GM21367 (cell line): ENCODE data around the gene SPATA9.
A peak's percentile ranks its signal among the peaks of the same experiment; 100 is the strongest.

Experiments used
- ATAC-seq: cut with Tn5 transposase; IDR thresholded peaks from one replicate; pipeline ENCODE4 v1.9.1; 2021; ENCODE audit not compliant: unreplicated experiment

The SPATA9 gene

DNA sequence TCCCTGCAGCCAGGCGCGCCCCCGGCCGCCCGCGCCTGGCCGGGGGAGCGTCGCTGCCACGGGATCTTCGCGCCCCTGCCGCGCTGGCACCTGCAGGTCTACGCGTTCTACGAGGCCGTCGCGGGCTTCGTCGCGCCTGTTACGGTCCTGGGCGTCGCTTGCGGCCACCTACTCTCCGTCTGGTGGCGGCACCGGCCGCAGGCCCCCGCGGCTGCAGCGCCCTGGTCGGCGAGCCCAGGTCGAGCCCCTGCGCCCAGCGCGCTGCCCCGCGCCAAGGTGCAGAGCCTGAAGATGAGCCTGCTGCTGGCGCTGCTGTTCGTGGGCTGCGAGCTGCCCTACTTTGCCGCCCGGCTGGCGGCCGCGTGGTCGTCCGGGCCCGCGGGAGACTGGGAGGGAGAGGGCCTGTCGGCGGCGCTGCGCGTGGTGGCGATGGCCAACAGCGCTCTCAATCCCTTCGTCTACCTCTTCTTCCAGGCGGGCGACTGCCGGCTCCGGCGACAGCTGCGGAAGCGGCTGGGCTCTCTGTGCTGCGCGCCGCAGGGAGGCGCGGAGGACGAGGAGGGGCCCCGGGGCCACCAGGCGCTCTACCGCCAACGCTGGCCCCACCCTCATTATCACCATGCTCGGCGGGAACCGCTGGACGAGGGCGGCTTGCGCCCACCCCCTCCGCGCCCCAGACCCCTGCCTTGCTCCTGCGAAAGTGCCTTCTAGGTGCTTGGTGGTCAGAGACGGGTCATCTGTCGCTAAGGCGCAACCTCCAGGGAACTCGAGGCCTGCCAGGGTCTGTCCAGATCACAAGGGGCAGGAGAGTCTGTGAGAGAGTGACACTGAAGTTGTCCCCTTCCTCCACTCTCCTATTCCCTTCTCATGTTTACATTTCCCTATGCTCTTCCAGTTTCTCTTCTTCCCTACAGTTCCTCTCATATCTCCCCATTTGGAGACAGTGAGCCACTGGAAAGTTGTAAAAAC, 61.6 kb downstream of the SPATA9 start:
- ATAC-seq = peak; percentile 25

DNA sequence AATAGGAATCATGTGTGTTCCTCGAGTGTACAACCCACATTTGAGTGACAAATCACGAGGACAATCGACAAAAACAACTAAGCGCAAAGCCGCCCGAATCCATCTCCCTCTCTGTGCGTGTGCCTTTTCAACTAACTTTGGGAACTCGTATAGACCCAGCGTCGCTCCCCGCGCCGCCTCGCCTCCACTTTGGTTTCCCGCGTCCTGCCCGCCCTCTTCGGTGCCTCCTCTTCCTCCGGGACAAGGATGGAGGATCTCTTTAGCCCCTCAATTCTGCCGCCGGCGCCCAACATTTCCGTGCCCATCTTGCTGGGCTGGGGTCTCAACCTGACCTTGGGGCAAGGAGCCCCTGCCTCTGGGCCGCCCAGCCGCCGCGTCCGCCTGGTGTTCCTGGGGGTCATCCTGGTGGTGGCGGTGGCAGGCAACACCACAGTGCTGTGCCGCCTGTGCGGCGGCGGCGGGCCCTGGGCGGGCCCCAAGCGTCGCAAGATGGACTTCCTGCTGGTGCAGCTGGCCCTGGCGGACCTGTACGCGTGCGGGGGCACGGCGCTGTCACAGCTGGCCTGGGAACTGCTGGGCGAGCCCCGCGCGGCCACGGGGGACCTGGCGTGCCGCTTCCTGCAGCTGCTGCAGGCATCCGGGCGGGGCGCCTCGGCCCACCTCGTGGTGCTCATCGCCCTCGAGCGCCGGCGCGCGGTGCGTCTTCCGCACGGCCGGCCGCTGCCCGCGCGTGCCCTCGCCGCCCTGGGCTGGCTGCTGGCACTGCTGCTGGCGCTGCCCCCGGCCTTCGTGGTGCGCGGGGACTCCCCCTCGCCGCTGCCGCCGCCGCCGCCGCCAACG, 62.5 kb downstream of the SPATA9 start, which contains the start of gene GPR150:
Gene GPR150 (plus strand): TSS at position 58 of the 840 bp plus-strand sequence. CDS start 189 bp downstream, at position 247.
- ATAC-seq = peak; percentile 69

DNA sequence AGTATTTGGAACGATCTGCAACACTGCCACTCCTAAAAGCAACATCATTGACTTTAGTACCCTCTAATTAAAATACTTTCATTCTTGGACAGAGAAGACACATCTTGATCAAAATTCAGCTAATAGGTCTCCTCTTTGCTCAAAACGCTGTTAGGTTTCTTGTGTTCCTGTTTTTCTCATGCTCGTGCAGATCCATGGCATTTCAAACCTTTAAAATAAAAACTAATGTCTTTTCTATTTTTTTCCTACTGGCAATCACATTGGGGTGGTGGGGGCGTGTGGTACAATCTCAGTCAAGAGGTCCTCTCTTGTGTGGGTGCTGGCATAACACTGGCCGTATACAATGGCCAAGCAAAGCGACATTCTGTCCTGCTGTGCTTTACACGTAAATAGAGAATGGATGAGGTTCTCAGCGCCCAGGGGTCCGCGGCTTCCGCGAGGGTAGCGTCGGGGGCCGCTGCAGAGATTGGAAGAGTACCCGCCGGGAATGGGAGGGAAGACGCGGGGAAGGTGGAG, 63.2 kb downstream of the SPATA9 start:
- ATAC-seq = no peak

DNA sequence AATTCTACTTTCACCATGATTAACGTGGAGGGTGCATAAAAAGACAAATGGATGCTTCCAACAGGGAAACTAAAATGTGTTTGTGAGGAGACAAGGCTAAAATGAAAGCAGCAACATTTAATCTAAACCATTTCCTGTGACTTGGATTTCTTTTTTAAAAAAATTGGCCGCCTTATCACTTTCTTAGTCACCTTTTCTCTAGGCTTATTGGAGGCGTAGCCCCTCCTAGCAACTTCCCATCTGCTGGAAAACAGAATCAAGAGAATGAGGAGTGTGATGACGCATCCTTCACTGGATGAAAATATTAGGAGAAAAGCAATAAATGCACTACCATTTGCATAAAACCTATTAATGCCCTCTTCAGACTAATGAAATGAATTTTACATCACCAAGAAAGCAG, 63.7 kb downstream of the SPATA9 start:
- no peak for ATAC-seq

DNA sequence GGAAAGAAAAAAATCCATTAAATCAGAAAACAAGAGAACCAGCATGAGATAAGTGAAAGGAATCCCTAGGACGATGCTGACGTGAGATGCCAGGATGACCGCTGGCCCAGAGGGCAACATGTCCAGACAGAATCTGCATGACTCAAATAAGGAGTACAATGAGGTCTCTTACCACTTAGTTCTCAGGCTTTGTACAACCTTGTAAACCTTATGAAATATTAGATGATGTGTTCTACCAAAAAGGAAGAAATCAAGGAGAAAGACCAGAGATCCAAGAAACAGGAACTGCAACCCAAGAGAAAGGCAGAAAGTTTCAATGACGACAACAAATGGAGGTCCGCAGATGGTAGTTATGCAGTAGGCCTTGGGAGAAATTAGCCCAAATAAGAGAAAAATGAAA, 65.7 kb downstream of the SPATA9 start:
- ATAC-seq = no peak

DNA sequence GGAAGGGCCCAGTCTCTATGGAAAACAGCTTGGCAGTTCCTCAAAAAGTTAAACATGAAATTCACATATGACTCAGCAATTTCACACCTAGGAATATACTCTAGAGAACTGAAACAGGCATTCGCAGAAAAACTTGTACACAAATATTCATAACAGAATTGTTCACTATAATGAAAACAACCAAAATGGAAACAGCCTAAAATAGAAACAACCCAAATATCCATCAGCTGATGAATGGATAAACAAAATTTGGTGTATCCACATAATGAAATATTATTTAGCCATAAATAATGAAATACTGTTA, 67.7 kb downstream of the SPATA9 start:
- ATAC-seq = no peak

DNA sequence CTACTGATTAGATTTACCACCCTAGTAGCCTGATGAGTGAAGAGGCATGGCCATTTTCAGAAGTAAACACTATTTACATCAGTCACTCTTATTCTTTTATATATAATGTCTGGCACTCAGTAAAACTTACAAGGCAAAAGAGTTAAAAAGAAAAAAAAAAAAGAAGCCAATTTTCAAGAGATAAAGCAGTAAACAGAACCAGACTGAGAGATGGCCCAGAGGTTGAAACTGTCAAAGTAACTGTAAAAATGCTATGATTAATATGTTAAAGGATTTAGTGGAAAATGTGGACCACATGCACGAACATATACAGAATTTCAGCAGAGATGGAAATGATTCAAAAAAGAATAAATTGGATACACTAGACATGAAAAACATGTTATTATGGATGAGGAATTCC, 69.3 kb downstream of the SPATA9 start:
- ATAC-seq = no peak

DNA sequence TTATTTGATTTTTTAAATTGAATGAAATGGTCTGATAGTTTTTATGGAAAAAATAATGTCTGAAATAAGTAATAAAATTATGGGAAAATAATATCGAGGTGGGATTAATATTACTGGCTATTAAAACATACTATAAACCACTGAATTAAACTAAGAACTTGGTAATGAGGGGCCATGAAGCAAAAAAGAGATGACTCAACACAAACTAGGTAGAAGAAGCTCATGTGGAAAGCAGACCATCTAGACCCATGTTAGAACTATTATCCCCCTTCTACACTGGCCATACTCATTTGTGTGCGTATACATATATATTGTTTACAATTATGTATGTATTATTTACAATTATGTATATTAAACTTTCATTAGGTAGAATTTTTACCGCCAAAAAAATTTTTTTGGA, 71.4 kb downstream of the SPATA9 start:
- no peak for ATAC-seq

DNA sequence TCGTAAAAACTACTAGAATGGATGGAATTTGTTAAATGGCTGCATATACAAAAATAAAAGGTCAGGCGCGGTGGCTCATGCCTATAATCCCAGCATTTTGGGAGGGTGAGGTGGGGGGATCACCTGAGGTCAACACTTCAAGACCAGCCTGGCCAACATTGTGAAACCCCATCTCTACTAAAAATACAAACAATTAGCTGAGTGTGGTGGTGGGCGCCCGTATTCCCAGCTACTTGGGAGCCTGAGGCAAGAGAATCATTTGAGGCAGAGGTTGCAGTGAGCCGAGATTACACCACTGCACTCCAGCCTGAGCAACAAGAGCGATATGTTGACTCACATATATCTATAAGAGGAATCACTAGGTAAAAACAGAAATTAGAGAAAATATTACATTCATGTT, 72.2 kb downstream of the SPATA9 start:
- ATAC-seq = no peak

DNA sequence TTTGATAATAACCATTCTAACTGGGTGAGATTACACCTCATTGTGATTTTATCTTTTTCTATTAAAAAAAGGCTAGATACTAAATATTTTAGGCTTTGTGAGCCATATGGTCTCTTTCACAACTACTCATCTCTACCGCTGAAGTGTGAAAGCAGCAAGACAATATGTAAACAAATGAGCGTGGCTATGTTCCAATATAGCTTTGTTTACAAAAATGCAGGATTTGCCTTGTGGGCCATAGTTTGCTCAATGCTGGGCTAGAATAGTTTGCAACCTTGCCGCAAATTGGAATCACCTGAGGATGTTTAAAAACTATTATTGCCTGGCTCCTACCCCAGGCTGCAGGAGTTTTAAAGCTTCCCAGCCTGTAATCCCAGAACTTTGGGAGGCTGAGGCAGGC, 73.1 kb downstream of the SPATA9 start:
- ATAC-seq = no peak
